Dendritic cell treated with granulocyte-macrophage colony-stimulating factor and Interleukin-4, amounts not matched to agents 40 ng/mL and 50 ng/mL, for 4 days (primary cell): ENCODE data around the gene GSTM4.
A peak's percentile ranks its signal among the peaks of the same experiment; 100 is the strongest.

Source experiments
- H3K27ac Mint-ChIP-seq: one replicate; pipeline ENCODE4 v1.8.0; 2022; ENCODE audit warnings: mild to moderate bottlenecking, mixed read lengths
- H3K27me3 Mint-ChIP-seq: one replicate; pipeline ENCODE4 v1.8.0; 2022; ENCODE audit warnings: mild to moderate bottlenecking, mixed read lengths
- H3K36me3 Mint-ChIP-seq: one replicate; pipeline ENCODE4 v1.8.0; 2022; ENCODE audit warnings: low read depth, mixed read lengths
- H3K4me1 Mint-ChIP-seq: one replicate; pipeline ENCODE4 v1.8.0; 2022; ENCODE audit warnings: low read depth, mixed read lengths
- H3K4me3 Mint-ChIP-seq: one replicate; pipeline ENCODE4 v1.8.0; 2022; ENCODE audit warnings: mild to moderate bottlenecking, moderate library complexity, mixed read lengths
- H3K9me3 Mint-ChIP-seq: one replicate; pipeline ENCODE4 v1.8.0; 2022; ENCODE audit warnings: mixed read lengths
- intact Hi-C: fragments of 100-400 bp; cut with micrococcal nuclease; formaldehyde crosslinking; loops from one replicate; pipeline ENCODE4 v1.15.0; 2022

The GSTM4 gene

GRCh38 chr1:109620841-109621286, 35.0 kb upstream of the GSTM4 start:
- H3K9me3 Mint-ChIP-seq = no peaks in the 10 kb centered on the region
- intact Hi-C loops = loop anchor here (2.0 kb wide), 1 partner anchor 72 kb away; the partner anchor contains the start of gene GNAI3
- H3K4me3 Mint-ChIP-seq = peak overlapping the region; percentile 94
- peaks cover 94% of the 10 kb centered on the region for H3K4me1 Mint-ChIP-seq
- H3K36me3 Mint-ChIP-seq = peaks cover 40% of the 10 kb centered on the region
- peak overlapping the region; percentile 91 for H3K27ac Mint-ChIP-seq
- no peaks in the 10 kb centered on the region for H3K27me3 Mint-ChIP-seq

- Mint-ChIP-seq H3K27me3 (no peaks in the 10 kb centered on the region), H3K27ac (peak overlapping the region; percentile 91), H3K4me1 (peaks cover 93% of the 10 kb centered on the region), H3K36me3 (peaks cover 47% of the 10 kb centered on the region), H3K9me3 (no peaks in the 10 kb centered on the region), H3K4me3 (peak overlapping the region; percentile 94)
- intact Hi-C loops = loop anchor here (2.0 kb wide), 1 partner anchor 73 kb away; the partner anchor contains the start of gene GNAI3
These were observed 34.3 kb upstream of the GSTM4 start for GRCh38 chr1:109621379-109622136.

- Mint-ChIP-seq H3K27me3 (no peaks in the 10 kb centered on the region), H3K4me3 (peak overlapping the region; percentile 94), H3K4me1 (peaks cover 86% of the 10 kb centered on the region), H3K9me3 (no peaks in the 10 kb centered on the region), H3K36me3 (peaks cover 55% of the 10 kb centered on the region), H3K27ac (peak overlapping the region; percentile 91)
- intact Hi-C loops = no loop called here
These were observed 33.6 kb upstream of the GSTM4 start for GRCh38 chr1:109622137-109622892.

- H3K4me3 Mint-ChIP-seq = peak overlapping the region; percentile 94
- H3K36me3 Mint-ChIP-seq = peaks cover 61% of the 10 kb centered on the region
- H3K27ac Mint-ChIP-seq = peak overlapping the region; percentile 91
- H3K9me3 Mint-ChIP-seq = no peaks in the 10 kb centered on the region
- no peaks in the 10 kb centered on the region for H3K27me3 Mint-ChIP-seq
- intact Hi-C loops = no loop called here
- peaks cover 87% of the 10 kb centered on the region for H3K4me1 Mint-ChIP-seq
These were observed 33.0 kb upstream of the GSTM4 start for GRCh38 chr1:109622895-109623294.

- H3K27me3 Mint-ChIP-seq = no peaks in the 10 kb centered on the region
- intact Hi-C loops = no loop called here
- no peaks in the 10 kb centered on the region for H3K9me3 Mint-ChIP-seq
- peak overlapping the region; percentile 91 for H3K27ac Mint-ChIP-seq
- H3K4me3 Mint-ChIP-seq = peak overlapping the region; percentile 65
- peaks cover 68% of the 10 kb centered on the region for H3K36me3 Mint-ChIP-seq
- peaks cover 83% of the 10 kb centered on the region for H3K4me1 Mint-ChIP-seq
These were observed 32.2 kb upstream of the GSTM4 start for GRCh38 chr1:109623601-109624161.

GRCh38 chr1:109624201-109625010, 31.5 kb upstream of the GSTM4 start:
- Mint-ChIP-seq H3K4me1 (peaks cover 75% of the 10 kb centered on the region), H3K36me3 (peaks cover 76% of the 10 kb centered on the region), H3K9me3 (no peaks in the 10 kb centered on the region), H3K27me3 (no peaks in the 10 kb centered on the region), H3K27ac (peak overlapping the region; percentile 91), H3K4me3 (peak overlapping the region; percentile 65)
- intact Hi-C loops = no loop called here

GRCh38 chr1:109625176-109625575, 30.7 kb upstream of the GSTM4 start:
- H3K27ac Mint-ChIP-seq = peak overlapping the region; percentile 53
- peaks cover 76% of the 10 kb centered on the region for H3K36me3 Mint-ChIP-seq
- no peak overlapping the region for H3K4me3 Mint-ChIP-seq
- intact Hi-C loops = no loop called here
- no peaks in the 10 kb centered on the region for H3K9me3 Mint-ChIP-seq
- peaks cover 68% of the 10 kb centered on the region for H3K4me1 Mint-ChIP-seq
- no peaks in the 10 kb centered on the region for H3K27me3 Mint-ChIP-seq

- H3K4me3 Mint-ChIP-seq = no peak overlapping the region
- intact Hi-C loops = no loop called here
- peak overlapping the region; percentile 53 for H3K27ac Mint-ChIP-seq
- H3K9me3 Mint-ChIP-seq = no peaks in the 10 kb centered on the region
- peaks cover 76% of the 10 kb centered on the region for H3K36me3 Mint-ChIP-seq
- H3K27me3 Mint-ChIP-seq = no peaks in the 10 kb centered on the region
- peaks cover 61% of the 10 kb centered on the region for H3K4me1 Mint-ChIP-seq
These were observed 30.0 kb upstream of the GSTM4 start for GRCh38 chr1:109625601-109626560.

- peaks cover 76% of the 10 kb centered on the region for H3K36me3 Mint-ChIP-seq
- H3K9me3 Mint-ChIP-seq = no peaks in the 10 kb centered on the region
- H3K4me1 Mint-ChIP-seq = peaks cover 52% of the 10 kb centered on the region
- H3K27me3 Mint-ChIP-seq = no peaks in the 10 kb centered on the region
- H3K27ac Mint-ChIP-seq = no peak overlapping the region
- intact Hi-C loops = no loop called here
- H3K4me3 Mint-ChIP-seq = no peak overlapping the region
These were observed 29.1 kb upstream of the GSTM4 start for GRCh38 chr1:109626682-109627408.

- Mint-ChIP-seq H3K4me1 (peaks cover 45% of the 10 kb centered on the region), H3K27me3 (no peaks in the 10 kb centered on the region), H3K36me3 (peaks cover 79% of the 10 kb centered on the region), H3K4me3 (no peak overlapping the region), H3K9me3 (no peaks in the 10 kb centered on the region), H3K27ac (no peak overlapping the region)
- intact Hi-C loops = no loop called here
These were observed 28.1 kb upstream of the GSTM4 start for GRCh38 chr1:109627692-109628399.

- H3K36me3 Mint-ChIP-seq = peaks cover 82% of the 10 kb centered on the region
- H3K9me3 Mint-ChIP-seq = no peaks in the 10 kb centered on the region
- H3K27ac Mint-ChIP-seq = no peak overlapping the region
- no peak overlapping the region for H3K4me3 Mint-ChIP-seq
- intact Hi-C loops = no loop called here
- H3K27me3 Mint-ChIP-seq = no peaks in the 10 kb centered on the region
- H3K4me1 Mint-ChIP-seq = peaks cover 39% of the 10 kb centered on the region
These were observed 27.2 kb upstream of the GSTM4 start for GRCh38 chr1:109628540-109629321.
